ES-I3 (cell line): Measurements from ENCODE around the gene SHISAL1.

Experiments used
- H3K36me3 ChIP-seq: 2 replicates; pipeline ENCODE4 v1.6.1; 2013; ENCODE audit warnings: mild to moderate bottlenecking, low read length, control low read depth, moderate library complexity; ENCODE audit not compliant: insufficient read depth
- H3K4me1 ChIP-seq: 2 replicates; pipeline ENCODE4 v1.6.1; 2013; ENCODE audit warnings: mild to moderate bottlenecking, control low read depth, low read length; ENCODE audit not compliant: insufficient read depth
- H3K9ac ChIP-seq: 2 replicates; pipeline ENCODE4 v1.6.1; 2013; ENCODE audit warnings: low read depth, mild to moderate bottlenecking, low read length, moderate library complexity
- H3K9me3 ChIP-seq: 2 replicates; pipeline ENCODE4 v1.6.1; 2013; ENCODE audit warnings: mild to moderate bottlenecking, low read length, moderate library complexity; ENCODE audit not compliant: control insufficient read depth, insufficient read depth

SHISAL1 gene

DNA sequence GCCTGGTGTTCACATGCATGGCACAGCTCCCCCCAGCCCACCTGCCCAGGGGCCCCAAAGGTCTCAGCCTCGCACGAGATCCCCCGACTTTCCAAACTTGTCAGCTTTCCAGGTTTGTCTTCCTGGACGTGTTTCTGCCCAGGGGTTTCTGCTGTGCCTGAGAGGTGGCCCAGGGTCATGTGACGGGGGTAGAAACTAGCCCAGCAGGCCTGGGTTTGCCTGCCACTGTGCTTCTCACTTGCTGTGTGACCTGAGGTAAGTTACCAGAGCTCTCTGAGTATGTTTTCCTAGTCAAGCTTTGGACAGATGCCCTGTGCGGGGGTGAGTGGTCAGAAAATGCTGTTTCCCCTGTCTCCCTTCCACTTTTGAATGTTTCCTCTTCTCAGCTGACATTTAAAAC is 38.3 kb upstream of the SHISAL1 start:
- Histone ChIP-seq H3K9me3 (no peaks in the 10 kb centered on the region), H3K36me3 (no peaks in the 10 kb centered on the region), H3K4me1 (peaks cover 16% of the 10 kb centered on the region), H3K9ac (no peak overlapping the region)

DNA sequence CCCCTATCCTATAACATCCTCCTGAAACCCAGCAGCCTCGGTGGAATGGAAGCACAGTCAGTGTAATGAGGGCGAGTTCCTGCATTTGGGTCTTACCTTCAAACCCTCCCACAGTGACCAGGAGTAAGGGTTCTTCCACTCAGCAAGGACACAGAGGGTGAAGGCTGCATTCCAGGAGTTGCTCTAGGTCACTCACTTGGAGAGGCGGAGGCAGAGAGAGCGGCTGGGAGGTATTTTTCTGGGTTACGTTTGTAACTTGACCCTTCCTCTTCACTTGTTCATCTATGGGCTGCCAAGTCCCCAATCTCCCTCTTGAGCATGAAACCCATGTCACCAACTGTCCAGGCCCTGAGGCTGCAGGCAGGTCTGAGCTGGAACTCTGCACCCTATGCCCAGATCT is 36.8 kb upstream of the SHISAL1 start:
- H3K36me3 ChIP-seq = no peaks in the 10 kb centered on the region
- H3K9me3 ChIP-seq = no peaks in the 10 kb centered on the region
- H3K9ac ChIP-seq = no peak overlapping the region
- H3K4me1 ChIP-seq = peaks cover 16% of the 10 kb centered on the region

DNA sequence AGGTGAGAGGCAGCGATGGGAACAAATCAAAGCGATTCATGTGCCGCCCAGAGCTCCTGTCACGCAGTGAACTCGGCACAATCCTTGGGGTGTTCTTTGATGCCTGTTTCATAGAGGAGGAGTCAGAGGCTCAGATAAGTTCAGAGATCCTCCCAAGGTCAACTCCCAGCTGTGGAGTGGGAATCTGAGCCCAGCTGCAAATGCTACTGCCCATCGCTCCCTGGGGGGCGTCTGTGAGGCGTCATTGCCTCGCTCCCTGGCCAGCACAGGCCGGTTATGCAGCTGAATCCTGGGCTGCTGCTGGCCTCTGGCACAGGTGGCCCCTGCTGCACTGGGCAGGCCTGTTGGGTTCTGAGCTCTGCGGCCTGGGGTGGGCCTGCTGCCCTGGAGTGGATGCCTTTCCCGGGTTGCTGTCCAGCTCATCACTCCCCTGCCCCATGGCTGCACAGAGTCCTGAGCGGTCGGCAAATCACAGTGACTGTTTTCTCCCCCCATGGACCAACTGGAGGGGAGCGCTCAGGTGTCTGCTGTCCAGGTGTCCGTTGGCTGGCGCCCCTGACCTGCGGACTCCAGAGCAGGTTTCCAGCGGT is 36.3 kb upstream of the SHISAL1 start:
- Histone ChIP-seq H3K9me3 (no peaks in the 10 kb centered on the region), H3K4me1 (peaks cover 16% of the 10 kb centered on the region), H3K36me3 (no peaks in the 10 kb centered on the region), H3K9ac (no peak overlapping the region)

DNA sequence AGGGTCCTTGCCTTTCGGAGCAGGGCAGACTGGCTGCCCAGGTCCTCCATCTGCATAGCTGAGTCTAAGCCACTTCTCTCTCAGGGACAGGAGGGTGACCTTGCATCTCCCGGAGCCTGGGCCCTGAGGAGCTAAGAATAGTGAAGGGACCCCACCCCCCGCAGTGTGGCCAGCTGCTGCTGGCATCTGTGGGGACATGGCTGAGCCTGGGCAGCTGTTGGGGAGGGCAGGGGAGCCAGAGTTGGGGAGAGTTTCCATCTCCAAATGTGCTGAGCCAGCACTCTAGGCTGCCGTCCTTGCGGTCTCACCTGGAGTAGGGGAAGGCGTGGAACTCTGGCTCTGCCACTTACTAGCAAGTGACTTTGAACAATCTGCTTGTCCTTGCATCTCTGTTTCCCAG is 34.8 kb upstream of the SHISAL1 start:
- no peaks in the 10 kb centered on the region for H3K9me3 ChIP-seq
- H3K9ac ChIP-seq = no peak overlapping the region
- no peaks in the 10 kb centered on the region for H3K36me3 ChIP-seq
- H3K4me1 ChIP-seq = peaks cover 15% of the 10 kb centered on the region

DNA sequence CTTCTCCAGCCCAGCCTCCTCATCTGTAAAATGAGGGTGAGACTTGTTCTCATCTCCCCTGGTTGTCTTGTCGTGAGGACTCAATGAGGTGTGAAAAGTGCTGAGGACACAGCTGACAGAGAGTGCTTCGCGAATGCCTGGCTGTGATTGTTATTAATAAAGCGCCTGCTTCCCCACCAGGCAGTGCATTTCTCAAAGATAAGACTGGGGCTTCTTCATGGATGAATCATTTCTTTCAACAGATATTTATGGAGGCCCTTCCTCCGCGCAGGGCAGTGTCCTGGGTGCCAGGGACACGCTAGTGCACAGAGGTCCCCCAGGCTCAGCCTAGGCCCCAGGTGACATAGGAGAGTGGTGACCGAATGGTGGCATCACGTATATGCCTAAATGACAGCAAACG is 34.3 kb upstream of the SHISAL1 start:
- Histone ChIP-seq H3K9me3 (no peaks in the 10 kb centered on the region), H3K9ac (no peak overlapping the region), H3K4me1 (peaks cover 11% of the 10 kb centered on the region), H3K36me3 (no peaks in the 10 kb centered on the region)

DNA sequence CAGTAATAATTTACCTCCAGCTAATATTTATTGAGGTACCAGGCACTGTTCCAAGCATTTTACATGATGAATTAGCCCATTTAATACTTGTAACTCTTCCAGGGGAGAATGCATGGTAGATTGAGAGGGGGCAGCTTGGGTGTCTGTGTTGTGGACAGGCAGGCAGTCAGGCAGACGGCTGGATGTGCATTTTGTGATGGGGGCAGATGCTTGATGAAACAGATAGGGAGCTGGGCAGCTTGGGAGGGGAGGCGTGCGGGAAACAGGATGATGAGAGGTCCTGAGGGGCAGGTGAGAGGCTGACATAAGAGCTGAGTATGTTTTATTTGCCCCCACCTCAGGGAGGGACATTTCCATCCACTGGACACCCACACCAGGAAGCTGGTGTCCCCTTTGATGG is 33.1 kb upstream of the SHISAL1 start:
- peaks cover 3% of the 10 kb centered on the region for H3K4me1 ChIP-seq
- no peaks in the 10 kb centered on the region for H3K36me3 ChIP-seq
- H3K9me3 ChIP-seq = no peaks in the 10 kb centered on the region
- no peak overlapping the region for H3K9ac ChIP-seq

DNA sequence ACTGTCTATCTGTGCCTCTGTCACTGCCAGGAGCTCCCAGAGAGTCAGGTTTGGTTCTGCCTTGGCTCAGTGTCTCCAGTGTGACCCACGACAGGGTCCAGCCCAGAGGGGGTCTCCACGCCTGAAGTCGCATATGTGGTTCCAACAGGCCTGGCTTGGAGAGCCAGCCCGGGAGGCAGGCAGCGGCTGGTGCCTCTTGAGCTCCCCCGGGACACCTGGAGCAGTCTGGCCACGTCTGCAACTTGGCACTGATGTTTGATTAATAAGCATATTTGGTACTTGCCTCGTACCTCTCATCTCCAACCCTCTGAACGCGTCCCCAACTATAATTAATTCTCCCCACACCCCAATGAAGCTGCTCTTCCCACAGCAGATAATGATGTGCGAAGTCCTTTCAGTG is 31.7 kb upstream of the SHISAL1 start:
- no peaks in the 10 kb centered on the region for H3K9me3 ChIP-seq
- no peaks in the 10 kb centered on the region for H3K4me1 ChIP-seq
- H3K36me3 ChIP-seq = no peaks in the 10 kb centered on the region
- no peak overlapping the region for H3K9ac ChIP-seq

DNA sequence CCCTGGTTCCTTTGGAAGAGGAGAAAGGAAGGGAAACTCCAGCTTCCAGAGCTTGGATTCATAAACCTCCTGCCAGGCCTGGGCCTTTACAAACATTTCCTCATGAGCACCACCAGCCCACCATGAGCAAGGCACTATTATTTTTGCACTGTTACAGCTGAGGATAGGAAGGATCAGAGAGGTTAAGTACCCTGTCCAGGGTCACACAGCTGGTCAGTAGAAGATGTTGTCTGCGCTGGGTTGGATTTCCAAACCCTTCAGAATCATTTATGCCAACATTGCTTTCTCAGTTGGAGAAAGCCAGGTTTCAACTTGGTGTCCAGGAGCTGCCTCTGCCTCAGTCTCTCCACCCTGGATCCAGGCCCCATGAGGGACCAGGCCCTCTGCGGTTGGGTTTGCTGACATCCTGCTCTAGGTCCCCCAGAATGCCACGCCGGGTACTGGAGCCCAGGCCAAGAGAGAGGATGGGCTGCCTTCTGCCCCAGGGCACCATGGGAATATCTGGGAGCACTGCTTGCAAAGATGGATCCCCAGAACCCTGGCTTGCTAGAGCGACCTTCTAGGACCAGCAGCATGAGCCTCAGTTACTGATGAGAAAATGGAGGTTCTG is 29.7 kb upstream of the SHISAL1 start:
- H3K9ac ChIP-seq = no peak overlapping the region
- H3K4me1 ChIP-seq = peaks cover under 1% of the 10 kb centered on the region; the same call in 1 of the 2 replicates
- H3K36me3 ChIP-seq = no peaks in the 10 kb centered on the region
- H3K9me3 ChIP-seq = no peaks in the 10 kb centered on the region

DNA sequence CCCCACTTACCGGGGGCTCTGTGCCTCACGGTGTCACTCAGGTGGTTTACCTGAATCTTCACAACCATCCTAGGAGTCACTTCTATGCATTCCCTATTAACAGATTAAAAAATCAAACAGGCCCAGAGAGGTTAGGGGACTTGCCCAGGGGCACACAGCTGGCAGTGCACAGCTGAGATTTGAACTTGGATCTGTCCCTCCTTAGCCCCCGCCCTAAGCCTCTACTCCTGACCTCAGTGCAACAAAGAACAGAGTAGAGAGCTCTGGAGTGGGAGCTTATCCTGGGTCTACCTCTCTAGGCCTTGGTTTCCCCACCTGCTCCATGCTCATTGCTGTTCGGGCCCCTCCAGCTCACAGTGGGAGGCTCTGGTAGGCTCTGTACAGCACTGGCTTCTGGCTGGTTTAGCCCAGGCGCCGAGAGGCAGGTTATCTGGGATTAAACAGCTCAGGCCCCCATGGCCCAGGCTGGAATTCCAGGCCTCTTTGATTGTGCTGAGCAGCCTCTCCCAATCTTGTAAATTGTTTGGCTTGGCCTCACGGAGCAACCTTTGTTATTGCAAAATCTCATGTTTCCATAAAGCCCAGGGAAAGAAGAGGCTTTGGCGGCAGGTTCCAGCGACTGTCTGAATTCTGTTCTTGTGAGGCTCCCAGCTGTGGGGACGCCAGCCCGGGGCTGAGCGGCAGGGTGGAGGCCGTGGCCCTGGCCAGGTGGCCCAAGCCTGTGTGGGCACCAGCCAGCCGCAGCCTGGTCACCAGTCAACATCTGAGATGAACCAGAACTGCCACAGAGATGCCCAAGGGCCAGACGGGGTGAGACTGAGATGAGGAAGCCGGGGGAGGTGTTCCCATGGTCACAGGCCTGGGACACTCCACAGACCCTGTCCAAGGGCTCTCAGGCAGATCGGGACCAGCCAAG is 28.9 kb upstream of the SHISAL1 start:
- H3K9ac ChIP-seq = no peak overlapping the region
- H3K4me1 ChIP-seq = peaks cover 7% of the 10 kb centered on the region; the same call in 1 of the 2 replicates
- H3K36me3 ChIP-seq = no peaks in the 10 kb centered on the region
- H3K9me3 ChIP-seq = no peaks in the 10 kb centered on the region

DNA sequence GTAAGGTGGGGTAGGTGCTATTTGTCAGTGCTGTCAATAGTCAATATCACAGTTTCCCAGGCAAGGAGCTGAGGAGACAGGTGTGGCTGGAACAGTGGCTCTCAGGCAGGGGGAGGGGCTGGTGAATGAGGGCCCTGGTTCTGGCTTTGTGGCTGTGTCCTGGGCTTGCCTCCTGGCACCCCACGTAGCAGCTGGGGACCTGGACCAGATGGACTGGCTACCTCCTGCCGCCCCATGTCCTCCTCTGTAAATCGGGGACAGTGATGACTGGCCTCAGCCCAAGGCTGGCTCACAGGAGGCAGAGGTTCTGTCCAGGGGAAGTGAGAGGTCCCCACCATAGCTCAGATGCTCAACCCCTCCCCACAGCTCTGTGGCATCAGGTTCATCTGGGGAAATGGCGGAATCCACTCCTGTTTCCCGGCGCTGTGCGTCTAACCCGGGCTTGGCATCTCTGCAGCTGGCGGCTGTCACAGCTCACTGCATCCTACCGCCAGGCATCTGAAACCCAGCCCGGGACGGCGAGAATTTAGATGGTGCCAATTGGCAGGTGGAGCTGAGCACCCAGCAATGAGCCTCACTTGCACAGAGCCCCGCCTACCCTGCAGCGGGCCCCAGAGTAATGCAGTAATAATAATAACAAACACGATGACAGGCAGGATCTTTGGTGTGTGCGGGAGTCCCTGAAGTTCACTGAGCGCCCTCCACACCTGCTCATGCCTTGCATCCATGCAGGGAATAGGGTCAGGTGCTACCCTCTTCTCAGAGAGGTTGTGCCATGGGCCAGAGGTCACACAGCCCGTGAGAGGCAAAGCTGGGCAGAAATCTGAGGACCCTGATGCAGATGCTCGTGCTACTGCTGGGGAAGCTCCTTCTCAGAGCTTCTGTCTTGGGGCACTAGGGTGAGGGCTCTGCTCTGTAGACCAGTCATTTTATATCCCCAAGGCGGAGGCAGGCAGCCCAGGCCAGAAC is 27.8 kb upstream of the SHISAL1 start:
- Histone ChIP-seq H3K9me3 (no peaks in the 10 kb centered on the region), H3K9ac (no peak overlapping the region), H3K4me1 (peaks cover 7% of the 10 kb centered on the region; the same call in 1 of the 2 replicates), H3K36me3 (no peaks in the 10 kb centered on the region)

DNA sequence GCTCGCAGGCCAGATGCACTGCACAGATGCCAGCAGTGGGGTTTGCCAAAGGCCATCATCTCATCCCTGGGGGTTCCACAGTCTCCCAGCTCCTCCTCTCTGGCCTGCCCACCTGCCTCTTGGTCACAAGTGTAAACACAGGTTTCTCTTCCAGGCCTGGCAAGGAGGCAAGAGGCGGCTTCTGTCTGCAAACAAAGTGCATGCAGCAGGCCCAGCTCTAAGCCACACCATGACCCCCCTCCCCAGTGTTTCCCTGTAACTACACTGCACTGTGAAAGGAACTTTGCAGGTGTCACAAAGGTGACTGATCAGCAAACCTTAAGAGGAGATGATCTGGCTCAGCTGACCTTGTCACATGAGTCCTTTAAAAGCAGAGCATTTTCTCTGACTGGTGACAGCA is 26.2 kb upstream of the SHISAL1 start:
- H3K4me1 ChIP-seq = peaks cover 7% of the 10 kb centered on the region; the same call in 1 of the 2 replicates
- H3K9ac ChIP-seq = no peak overlapping the region

DNA sequence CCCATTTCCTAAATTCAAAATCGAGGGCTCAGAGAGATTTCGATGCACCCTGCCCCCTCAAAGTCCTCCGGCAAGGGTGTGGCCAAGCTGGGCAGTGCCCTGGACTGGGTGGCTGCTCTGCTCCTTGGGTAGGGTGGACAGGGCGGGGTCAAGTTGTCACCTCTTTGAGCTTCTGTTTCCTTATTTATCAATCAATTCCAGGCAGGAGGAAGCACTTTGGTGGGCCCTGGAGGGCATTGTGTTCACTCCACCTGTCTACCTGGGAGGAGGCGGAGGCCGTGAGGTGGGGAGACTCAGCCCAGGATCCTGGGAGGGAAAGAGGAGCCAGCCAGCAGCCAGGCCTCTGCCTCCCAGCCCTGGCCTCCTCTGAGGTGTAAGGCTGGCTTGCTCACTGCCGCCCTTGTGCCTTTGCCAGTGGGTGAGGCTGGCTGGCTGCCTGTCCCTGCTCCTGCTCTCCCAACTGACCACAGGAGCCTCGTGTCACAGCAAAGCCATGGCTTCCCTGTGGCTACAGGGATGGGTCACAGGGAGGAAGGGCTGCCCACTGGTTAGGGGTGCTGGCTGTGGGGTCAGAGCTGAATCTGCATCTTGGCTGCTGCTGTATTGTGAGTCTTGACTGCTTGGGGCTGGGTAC is 25.5 kb upstream of the SHISAL1 start:
- Histone ChIP-seq H3K9ac (no peak overlapping the region), H3K36me3 (no peaks in the 10 kb centered on the region), H3K4me1 (peaks cover 7% of the 10 kb centered on the region; the same call in 1 of the 2 replicates), H3K9me3 (no peaks in the 10 kb centered on the region)

More for the DNA sequence above, 26.2 kb upstream of the SHISAL1 start:
- H3K9me3 ChIP-seq = no peaks in the 10 kb centered on the region
- H3K36me3 ChIP-seq = no peaks in the 10 kb centered on the region

DNA sequence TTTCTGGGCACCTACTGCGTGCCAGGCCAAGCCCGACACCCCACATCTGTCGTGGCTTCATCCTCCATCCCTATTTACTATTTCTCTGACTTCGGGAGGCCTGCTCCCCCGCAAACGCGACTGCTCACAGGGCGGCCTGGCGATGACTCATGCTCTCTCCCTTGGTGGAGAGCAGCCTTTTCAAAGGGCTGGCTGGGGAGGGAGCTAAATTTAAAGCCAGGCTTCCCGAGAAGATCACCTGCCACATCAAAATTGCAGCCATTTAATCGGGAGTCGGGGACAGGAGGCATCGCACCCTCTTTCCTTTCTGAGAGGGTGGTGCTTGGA is 24.9 kb upstream of the SHISAL1 start:
- Histone ChIP-seq H3K36me3 (no peaks in the 10 kb centered on the region), H3K9me3 (no peaks in the 10 kb centered on the region), H3K4me1 (peaks cover 7% of the 10 kb centered on the region; the same call in 1 of the 2 replicates), H3K9ac (no peak overlapping the region)
